Panc1 (cell line): Measurements from ENCODE around the gene ST3GAL2. TPM values are rescaled to one million over a fixed set of nuclear protein-coding genes. Genes with fewer than 3 reads are reported as not detected.

ENCODE experiments used
- ATAC-seq: fragments of 200-7000 bp; cut with Tn5 transposase; 2 replicates; pipeline ENCODE4 v1.9.1; 2020; ENCODE audit warnings: mild to moderate bottlenecking, moderate library complexity
- BruUV-seq: library from RNA; stranded (reverse); fragments of 400-500 nt; replicated peaks from 2 replicates; lab custom pipeline; 2021; lab: Mats Ljungman, UMichigan
- CTCF ChIA-PET: fragments of 300-600 bp; sonication (Branson Sonifier 250); formaldehyde crosslinking; loops from one replicate; lab custom pipeline; 2022; ENCODE audit warnings: antibody characterized with exemption; lab: Charles Lee
- POLR2A ChIA-PET: fragments of 300-600 bp; sonication (Branson Sonifier 250); formaldehyde crosslinking; loops from one replicate; lab custom pipeline; 2022; ENCODE audit warnings: antibody characterized with exemption; lab: Charles Lee
- DNase-seq: peaks from one replicate; pipeline ENCODE4 v3.0.0-alpha.2; 2010; ENCODE audit warnings: low read depth, low spot score
- H3K27ac ChIP-seq: 2 replicates; pipeline ENCODE4 v1.5.1; 2011; ENCODE audit warnings: mild to moderate bottlenecking, low read length, inconsistent platforms
- H3K27me3 ChIP-seq: fragments of 200-500 bp; sonication (Bioruptor generic); 2 replicates; pipeline ENCODE4 v1.6.0; 2014; ENCODE audit warnings: low read length, inconsistent platforms; ENCODE audit not compliant: control insufficient read depth, insufficient read depth
- H3K36me3 ChIP-seq: fragments of 200-500 bp; sonication (Bioruptor generic); 2 replicates; pipeline ENCODE4 v1.5.1; 2014; ENCODE audit warnings: inconsistent platforms, mild to moderate bottlenecking, low read length, moderate library complexity; ENCODE audit not compliant: control insufficient read depth, insufficient read depth
- H3K4me1 ChIP-seq: 2 replicates; pipeline ENCODE4 v1.5.1; 2011; ENCODE audit warnings: inconsistent platforms, mild to moderate bottlenecking, low read length, moderate library complexity; ENCODE audit not compliant: control insufficient read depth, insufficient read depth
- H3K4me3 ChIP-seq, 2 experiments: 2 replicates each; pipeline ENCODE4 v1.5.1; 2011 to 2012; ENCODE audit warnings: low read depth in 2 of 2, low read length in 2 of 2, mild to moderate bottlenecking in 2 of 2, inconsistent platforms in 1 of 2, moderate library complexity in 1 of 2
- H3K9me3 ChIP-seq: fragments of 200-500 bp; sonication (Bioruptor generic); 2 replicates; pipeline ENCODE4 v1.5.1; 2014; ENCODE audit warnings: low read depth, mild to moderate bottlenecking, inconsistent platforms, low read length, moderate library complexity; ENCODE audit not compliant: control insufficient read depth, insufficient read depth
- CTCF ChIP-seq: fragments of 450-650 bp; IDR thresholded peaks from 2 replicates; pipeline ENCODE4 v1.5.1; 2017; ENCODE audit warnings: mild to moderate bottlenecking
- POLR2AphosphoS5 ChIP-seq: IDR thresholded peaks from 2 replicates; pipeline ENCODE4 v1.6.1; 2012; ENCODE audit warnings: mild to moderate bottlenecking, low read depth, low read length, moderate library complexity
- REST ChIP-seq, 2 experiments: IDR thresholded peaks; 2 replicates each; pipeline ENCODE4 v1.6.1; 2011 to 2012; ENCODE audit warnings: low read depth in 2 of 2, control low read depth in 1 of 2, low read length in 1 of 2, mild to moderate bottlenecking in 1 of 2, moderate library complexity in 1 of 2; ENCODE audit not compliant: insufficient read depth in 1 of 2
- SIN3A ChIP-seq: IDR thresholded peaks from 2 replicates; pipeline ENCODE4 v1.6.1; 2012; ENCODE audit warnings: low read depth, mild to moderate bottlenecking, low read length, moderate library complexity, borderline replicate concordance; ENCODE audit not compliant: insufficient read depth
- TCF7L2 ChIP-seq: IDR thresholded peaks from 2 replicates; pipeline ENCODE4 v1.6.1; 2011; ENCODE audit warnings: mild to moderate bottlenecking, low read depth, low read length, inconsistent platforms
- in situ Hi-C: cut with HindIII; loops from 2 replicates; pipeline ENCODE4 v1.10.0; 2016; ENCODE audit warnings: low sequenced_read_pairs, low pct_unique_long_range_greater_than_20kb
- intact Hi-C: fragments of 100-400 bp; cut with micrococcal nuclease; formaldehyde crosslinking; loops from one replicate; pipeline ENCODE4 v1.10.0; 2022; ENCODE audit not compliant: unreplicated experiment
- total RNA-seq: library from RNA; stranded (reverse); gene quantifications from one replicate; pipeline ENCODE4 v1.2.1, GENCODE V29; 2021; ENCODE audit not compliant: unreplicated experiment

ST3GAL2 gene
- total RNA-seq, 1 experiment from 2014 or later = 84.2 TPM

- TF ChIP-seq REST (IDR thresholded peaks at IDR 0.05; ENCODE audit: insufficient read depth in 1 of 2, low read depth in 2 of 2, low read length in 1 of 2) (no peak), SIN3A (no peak), CTCF (no peak), POLR2AphosphoS5 (no peak), TCF7L2 (no peak)
- intact Hi-C loops (no loop called here), in situ Hi-C loops (no loop called here)
- H3K9me3 ChIP-seq = no peaks in the 10 kb centered on the region
- H3K27me3 ChIP-seq = no peaks in the 10 kb centered on the region
- H3K27ac ChIP-seq = no peak overlapping the region
- ATAC-seq (no peak), DNase-seq (no peak)
- no peak overlapping the region for H3K4me3 ChIP-seq
- H3K36me3 ChIP-seq = no peaks in the 10 kb centered on the region
- no TSS peak for BruUV-seq
- ChIA-PET CTCF (interaction anchor here (0.5 kb wide), 1 partner anchor 21 kb away, joined by 5 read pairs; no protein-coding TSS in a partner anchor), POLR2A (no interaction called here)
- no peaks in the 10 kb centered on the region for H3K4me1 ChIP-seq
These were observed 27.3 kb upstream of the ST3GAL2 start for GRCh38 chr16:70465999-70466804.

- POLR2A ChIA-PET = no interaction called here
- in situ Hi-C loops = no loop called here
- intact Hi-C loops = no loop called here
- peaks cover 5% of the 10 kb centered on the region; the same call in 1 of the 2 replicates for H3K4me1 ChIP-seq
- TF ChIP-seq SIN3A (no peak), TCF7L2 (no peak), POLR2AphosphoS5 (no peak), REST (IDR thresholded peaks at IDR 0.05; ENCODE audit: insufficient read depth in 1 of 2, low read depth in 2 of 2, low read length in 1 of 2) (no peak), CTCF (no peak)
- no peaks in the 10 kb centered on the region for H3K27me3 ChIP-seq
- no peak overlapping the region for H3K4me3 ChIP-seq
- BruUV-seq = no TSS peak
- no peaks in the 10 kb centered on the region for H3K36me3 ChIP-seq
- no peak for ATAC-seq
- no peaks in the 10 kb centered on the region for H3K9me3 ChIP-seq
- DNase-seq = no peak
- H3K27ac ChIP-seq = no peak overlapping the region
- CTCF ChIA-PET = no interaction called here
These were observed 24.3 kb upstream of the ST3GAL2 start for GRCh38 chr16:70463235-70463634.
